BJ (cell line): Measurements from ENCODE around the gene TOX2. TPM values are rescaled to one million over a fixed set of nuclear protein-coding genes. Genes with fewer than 3 reads are reported as not detected.

ENCODE experiments used
- CTCF ChIA-PET: fragments of 350-600 bp; formaldehyde crosslinking; extraction: SDS; loops from one replicate; lab custom pipeline; 2021; ENCODE audit warnings: antibody characterized with exemption, inconsistent platforms; lab: Yijun Ruan, JAX
- POLR2A ChIA-PET: fragments of 300-600 bp; sonication (Branson Sonifier 250); formaldehyde crosslinking; extraction: SDS; loops from one replicate; lab custom pipeline; 2021; ENCODE audit warnings: antibody characterized with exemption; lab: Charles Lee
- DNase-seq: peaks from one replicate; pipeline ENCODE4 v3.0.0-alpha.2; 2011; ENCODE audit warnings: low read depth
- H3K27me3 ChIP-seq: 2 replicates; pipeline ENCODE4 v1.6.0; 2011; ENCODE audit warnings: low read length; ENCODE audit not compliant: control insufficient read depth, insufficient read depth
- H3K36me3 ChIP-seq: 2 replicates; pipeline ENCODE4 v1.5.1; 2011; ENCODE audit warnings: low read length; ENCODE audit not compliant: control insufficient read depth, insufficient read depth
- H3K4me3 ChIP-seq: 2 replicates; pipeline ENCODE4 v1.5.1; 2011; ENCODE audit warnings: low read depth, mild to moderate bottlenecking, control low read depth, low read length
- polyA plus RNA-seq: library from polyadenylated mRNA; depleted of rRNA; stranded (reverse); fragments of >200 nt; gene quantifications from 2 replicates; pipeline ENCODE4 v1.2.3, GENCODE V29; 2011
- TF ChIP-seq, protein P1 (sequence below): IDR thresholded peaks from 2 replicates; pipeline ENCODE4 v1.5.1; 2011; ENCODE audit warnings: low read depth, mild to moderate bottlenecking, control low read depth, inconsistent platforms, low read length, moderate library complexity; ENCODE audit not compliant: insufficient read depth

The TOX2 gene
- polyA plus RNA-seq, 1 experiment, result 7.6 TPM

DNA sequence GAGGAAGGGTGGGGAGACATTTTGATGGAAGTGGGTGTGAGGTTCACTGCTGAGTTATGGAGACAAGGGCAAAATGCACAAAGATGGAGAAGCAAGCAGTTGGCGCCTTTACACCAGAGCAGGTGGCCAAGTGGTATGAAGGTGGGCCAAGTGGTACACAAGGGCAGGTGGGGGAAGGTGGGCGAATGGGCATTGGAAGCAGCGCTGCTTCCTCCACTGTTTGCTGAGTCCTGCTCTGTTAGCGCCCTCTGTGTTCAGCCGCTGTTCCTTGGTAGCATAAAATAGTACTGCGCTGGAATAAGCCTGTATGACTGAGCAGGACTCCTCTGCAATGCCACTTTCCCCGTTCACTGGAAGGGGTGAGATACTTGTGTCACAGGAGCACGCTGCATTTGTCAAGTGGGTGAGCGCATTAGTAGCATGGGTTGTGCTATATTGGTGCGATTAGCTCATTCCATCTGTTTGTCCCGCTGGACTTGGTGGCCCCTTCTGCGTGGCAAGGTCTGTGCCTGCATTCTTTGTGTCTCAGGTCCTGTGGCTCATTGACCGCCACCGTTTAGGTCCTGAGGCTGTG lies 116.4 kb downstream of the TOX2 start:
- Histone ChIP-seq H3K36me3 (no peaks in the 10 kb centered on the region), H3K27me3 (no peaks in the 10 kb centered on the region), H3K4me3 (no peak overlapping the region)
- ChIA-PET POLR2A (no interaction called here), CTCF (interaction anchor here (1.1 kb wide), 1 partner anchor 52 kb away, joined by 3 read pairs; no protein-coding TSS in a partner anchor)
- no peak for DNase-seq
- TF ChIP-seq, protein P1, sequence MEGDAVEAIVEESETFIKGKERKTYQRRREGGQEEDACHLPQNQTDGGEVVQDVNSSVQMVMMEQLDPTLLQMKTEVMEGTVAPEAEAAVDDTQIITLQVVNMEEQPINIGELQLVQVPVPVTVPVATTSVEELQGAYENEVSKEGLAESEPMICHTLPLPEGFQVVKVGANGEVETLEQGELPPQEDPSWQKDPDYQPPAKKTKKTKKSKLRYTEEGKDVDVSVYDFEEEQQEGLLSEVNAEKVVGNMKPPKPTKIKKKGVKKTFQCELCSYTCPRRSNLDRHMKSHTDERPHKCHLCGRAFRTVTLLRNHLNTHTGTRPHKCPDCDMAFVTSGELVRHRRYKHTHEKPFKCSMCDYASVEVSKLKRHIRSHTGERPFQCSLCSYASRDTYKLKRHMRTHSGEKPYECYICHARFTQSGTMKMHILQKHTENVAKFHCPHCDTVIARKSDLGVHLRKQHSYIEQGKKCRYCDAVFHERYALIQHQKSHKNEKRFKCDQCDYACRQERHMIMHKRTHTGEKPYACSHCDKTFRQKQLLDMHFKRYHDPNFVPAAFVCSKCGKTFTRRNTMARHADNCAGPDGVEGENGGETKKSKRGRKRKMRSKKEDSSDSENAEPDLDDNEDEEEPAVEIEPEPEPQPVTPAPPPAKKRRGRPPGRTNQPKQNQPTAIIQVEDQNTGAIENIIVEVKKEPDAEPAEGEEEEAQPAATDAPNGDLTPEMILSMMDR, result no peak

DNA sequence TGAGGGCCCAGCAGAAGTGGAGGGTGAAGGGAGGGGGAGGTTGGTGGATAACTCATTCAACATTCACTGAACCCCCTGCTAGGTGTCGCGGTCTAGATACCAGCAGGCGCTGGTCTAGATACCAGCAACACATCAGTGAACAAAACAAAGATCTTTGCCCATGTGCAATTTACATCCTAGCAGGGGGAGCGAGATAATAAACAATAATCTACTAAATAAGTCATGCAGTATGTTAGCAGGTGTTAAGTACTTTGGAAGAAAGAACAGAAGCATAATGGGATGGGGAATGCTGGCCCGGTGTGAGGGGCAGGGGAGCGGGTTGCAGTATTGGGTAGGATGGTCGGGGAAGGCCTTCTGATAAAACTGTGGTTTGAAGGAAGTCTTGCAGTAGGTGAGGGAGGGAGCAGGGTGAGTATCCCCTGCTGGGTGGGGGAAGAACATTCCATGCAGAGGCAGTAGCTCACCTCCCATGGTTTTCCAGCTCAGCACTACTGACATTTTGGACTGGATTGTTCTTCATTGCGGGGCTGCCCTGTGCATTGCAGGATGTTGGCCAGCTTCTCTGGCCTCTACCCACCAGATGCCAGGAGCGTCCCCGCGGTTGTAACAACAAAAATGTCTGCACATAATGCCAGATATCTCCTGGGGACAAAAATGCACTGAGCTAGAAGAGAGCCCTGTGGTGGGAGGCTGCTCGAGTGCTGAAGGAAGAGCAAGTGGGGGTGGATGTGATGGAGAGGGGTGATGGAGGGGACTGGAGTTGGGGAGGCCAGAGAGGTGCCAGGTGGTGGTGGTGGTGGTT lies 117.3 kb downstream of the TOX2 start:
- Histone ChIP-seq H3K36me3 (no peaks in the 10 kb centered on the region), H3K4me3 (no peak overlapping the region), H3K27me3 (no peaks in the 10 kb centered on the region)
- no peak for DNase-seq
- ChIA-PET CTCF (no interaction called here), POLR2A (no interaction called here)
- TF ChIP-seq, protein P1, result no peak

DNA sequence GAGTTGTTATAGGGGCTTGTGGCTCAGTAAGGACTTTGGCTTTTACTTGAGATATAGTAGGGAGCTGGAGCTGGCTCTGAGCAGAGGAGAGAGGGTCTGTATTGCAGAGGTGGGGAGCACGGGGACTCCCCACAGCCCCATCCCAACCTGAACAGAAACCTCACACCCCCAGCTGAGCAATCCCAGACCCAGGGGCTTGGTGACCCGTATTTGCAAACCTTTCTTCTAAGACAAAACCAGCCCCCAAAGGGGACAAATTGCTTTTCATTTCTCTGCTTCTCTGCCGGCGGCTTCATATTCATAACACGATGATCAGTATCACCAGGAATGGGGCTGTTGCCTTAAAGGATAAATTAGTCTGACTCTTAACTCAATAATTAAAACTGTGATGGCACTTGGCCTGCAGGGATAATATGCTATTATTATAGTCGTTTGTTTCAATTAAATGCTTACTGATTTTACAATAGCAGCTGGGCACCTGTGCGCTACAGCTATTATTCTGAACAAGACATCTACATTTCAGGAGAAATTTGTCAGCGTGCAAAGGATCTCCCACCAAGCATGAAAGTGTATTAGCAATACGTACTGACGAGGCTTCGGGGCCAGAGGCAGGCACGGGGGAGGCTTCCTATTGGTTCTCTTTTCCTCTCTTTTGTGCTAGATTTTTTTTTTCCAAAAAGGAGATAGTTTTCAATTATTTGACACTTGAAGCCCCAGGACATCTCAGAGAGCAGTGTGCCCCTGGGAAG lies 118.1 kb downstream of the TOX2 start:
- no peak for DNase-seq
- ChIA-PET POLR2A (interaction anchor here (0.5 kb wide), 1 partner anchor 276 kb away, joined by 3 read pairs; no protein-coding TSS in a partner anchor), CTCF (no interaction called here)
- H3K27me3 ChIP-seq, result no peaks in the 10 kb centered on the region
- H3K36me3 ChIP-seq, result no peaks in the 10 kb centered on the region
- TF ChIP-seq, protein P1, result no peak
- no peak overlapping the region for H3K4me3 ChIP-seq

DNA sequence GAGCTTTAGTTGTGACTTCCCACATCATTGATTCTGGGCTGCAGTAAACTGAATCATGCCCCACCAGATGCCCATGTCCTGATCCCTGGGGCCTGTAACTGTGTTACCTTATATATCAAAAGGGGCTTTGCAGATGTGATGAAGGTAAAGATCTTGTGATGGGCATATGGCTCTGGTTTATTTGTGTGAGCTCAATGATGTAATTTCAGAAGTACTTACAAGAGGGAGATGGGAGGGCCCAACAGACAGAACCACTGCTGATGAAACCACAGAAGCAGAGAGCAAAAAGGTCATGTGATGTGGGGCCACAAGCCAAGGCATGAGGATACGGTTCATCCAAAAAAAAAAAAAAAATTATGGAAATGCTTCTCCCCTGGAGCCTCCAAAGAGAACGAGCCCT lies 118.7 kb downstream of the TOX2 start:
- no peaks in the 10 kb centered on the region for H3K36me3 ChIP-seq
- H3K27me3 ChIP-seq, result no peaks in the 10 kb centered on the region
- TF ChIP-seq, protein P1, result no peak
- DNase-seq, result no peak
- CTCF ChIA-PET, result no interaction called here
- POLR2A ChIA-PET, result interaction anchor here (0.5 kb wide), 1 partner anchor 276 kb away, joined by 3 read pairs; no protein-coding TSS in a partner anchor
- no peak overlapping the region for H3K4me3 ChIP-seq

DNA sequence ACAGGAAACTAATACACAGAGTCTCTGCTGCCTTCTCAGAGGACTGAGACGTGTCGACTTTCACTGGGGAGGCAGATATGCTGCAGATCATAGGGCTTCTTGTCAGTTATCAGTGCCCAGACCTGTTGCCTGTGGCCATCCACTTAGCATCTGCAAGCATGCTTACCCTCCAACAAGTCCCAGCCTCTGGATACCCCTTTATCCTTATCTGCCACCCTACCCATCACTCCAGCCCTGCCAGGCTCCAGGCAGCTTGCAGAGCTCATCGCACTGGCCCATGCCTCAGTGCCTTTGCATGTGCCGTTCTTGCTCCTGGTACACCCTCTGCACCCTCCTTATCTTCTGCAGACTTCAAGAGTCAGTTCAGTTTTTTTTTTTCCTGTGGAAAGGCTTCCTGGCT lies 119.2 kb downstream of the TOX2 start:
- Histone ChIP-seq H3K36me3 (no peaks in the 10 kb centered on the region), H3K4me3 (no peak overlapping the region), H3K27me3 (no peaks in the 10 kb centered on the region)
- TF ChIP-seq, protein P1, result no peak
- POLR2A ChIA-PET, result no interaction called here
- CTCF ChIA-PET, result no interaction called here
- DNase-seq, result no peak
